ENCODE results near the gene IFNE. TPM values are rescaled to one million over a fixed set of nuclear protein-coding genes. Genes with fewer than 3 reads are reported as not detected.

The IFNE gene
- total and polyA plus RNA-seq, 9 of the 15 experiments (the other 6 are each of a cell fraction or from before 2014, with no cell fraction given) = not detected

DNA sequence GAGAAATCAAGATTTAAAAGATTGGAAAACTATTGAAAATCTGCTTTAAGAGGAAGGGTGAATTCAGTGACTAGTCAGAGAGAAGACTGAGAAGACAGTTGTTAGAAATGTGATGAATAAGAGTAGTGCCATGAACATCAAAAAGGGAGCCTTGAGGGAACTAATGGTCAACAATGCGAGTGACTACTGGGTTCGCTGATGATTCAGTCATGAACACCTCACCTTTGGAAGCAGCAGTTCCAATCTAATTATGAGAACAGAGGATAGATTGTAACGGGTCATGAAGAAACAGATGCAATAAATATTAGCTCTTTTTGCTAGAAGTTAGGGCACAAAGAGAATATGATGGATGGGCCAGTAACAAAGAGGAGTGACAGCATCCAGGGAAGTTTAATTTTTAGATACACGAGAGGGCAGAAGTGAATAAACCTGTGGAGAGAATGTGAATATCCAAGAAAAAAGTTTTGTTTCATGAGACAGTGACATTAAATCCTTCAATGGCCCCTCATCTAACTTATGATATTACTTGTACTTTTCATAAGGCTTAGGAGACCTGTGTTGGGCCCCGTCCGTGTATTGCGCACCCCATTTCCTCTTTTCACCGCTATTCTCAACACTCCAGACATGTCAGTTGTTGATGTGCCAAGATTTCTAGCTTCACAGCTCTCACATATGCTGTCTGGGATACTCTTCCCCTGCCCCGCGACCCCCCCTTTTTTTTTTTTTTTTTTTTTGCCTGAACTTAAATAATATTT, 23.5 kb upstream of the IFNE start:
- no peak for TF ChIP-seq CEBPB (tag; IDR thresholded peaks at IDR 0.05)
- Histone ChIP-seq H3K9me1 (ENCODE audit: control insufficient read depth, insufficient read depth, low read length) (no peaks in the 10 kb centered on the region), H3K27me3 (ENCODE audit: control insufficient read depth in 2 of 2, insufficient read depth in 2 of 2, low read length in 2 of 2) (no peaks in the 10 kb centered on the region), H2AFZ (ENCODE audit: low read depth, low read length) (no peak overlapping the region), H3K4me1 (replicated peaks in 1 of 2; ENCODE audit: control insufficient read depth in 2 of 2, insufficient read depth in 2 of 2, low read length in 2 of 2) (no peaks in the 10 kb centered on the region), H3K9me3 (replicated peaks; ENCODE audit: control insufficient read depth, insufficient read depth, low read depth, low read length) (no peaks in the 10 kb centered on the region), H3K36me3 (ENCODE audit: control insufficient read depth, insufficient read depth, low read length) (no peaks in the 10 kb centered on the region), H3K4me2 (ENCODE audit: insufficient read depth, low read length) (no peak overlapping the region), H3K79me2 (ENCODE audit: control insufficient read depth, insufficient read depth, low read length) (no peaks in the 10 kb centered on the region), H3K4me3 (no peak overlapping the region), H3K27ac (ENCODE audit: extremely low read depth, low read depth, low read length) (no peak overlapping the region), H4K20me1 (replicated peaks; ENCODE audit: control insufficient read depth, insufficient read depth, low read length) (no peaks in the 10 kb centered on the region), H3K9ac (ENCODE audit: insufficient read depth in 1 of 2, low read depth in 2 of 2, low read length in 2 of 2) (no peak overlapping the region)
- in situ Hi-C loops (cut with MboI) = no loop called here
- ChIA-PET POLR2A (no interaction called here), CTCF (ENCODE audit: low intra/inter-chr PET ratio) (no interaction called here)
- no TSS peak for BruUV-seq (replicated peaks)
- no peak for FAIRE-seq
- intact Hi-C loops (cut with micrococcal nuclease) = no loop called here
- no CpG with 5 or more reads among the region's 10 CpGs for WGBS (ENCODE audit: insufficient coverage, low coverage, missing lambda C conversion rate)
- no peak for DNase-seq (ENCODE audit: extremely low read depth in 1 of 4, low spot score in 3 of 4)
- no peak for ATAC-seq

DNA sequence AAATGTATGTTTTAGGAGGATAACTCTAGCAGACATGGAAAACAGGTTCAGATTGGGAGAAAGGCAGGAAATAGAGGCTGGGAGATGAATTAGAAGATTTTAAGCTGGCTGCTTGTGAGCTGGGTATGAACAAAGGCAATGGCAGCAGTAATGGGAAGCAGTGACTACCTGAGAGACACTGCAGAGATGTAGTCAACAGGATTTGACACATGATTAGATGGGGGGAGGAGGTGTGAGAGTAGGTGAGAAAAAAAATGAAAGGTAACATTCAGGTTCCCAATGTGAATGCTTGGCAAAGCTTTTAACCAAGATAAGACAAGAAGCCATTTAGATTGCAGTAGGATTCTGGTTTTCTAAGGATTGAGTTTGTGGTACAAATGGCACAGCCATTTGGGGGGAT, 22.8 kb upstream of the IFNE start:
- POLR2A ChIA-PET = no interaction called here
- H3K27ac ChIP-seq (ENCODE audit: extremely low read depth, low read depth, low read length) = no peak overlapping the region
- TF ChIP-seq RUNX1 (IDR thresholded peaks at IDR 0.05; ENCODE audit: low read depth) = no peak
- no peak for TF ChIP-seq HCFC1 (IDR thresholded peaks at IDR 0.05; ENCODE audit: low read depth, low read length)
- TF ChIP-seq, protein P1, sequence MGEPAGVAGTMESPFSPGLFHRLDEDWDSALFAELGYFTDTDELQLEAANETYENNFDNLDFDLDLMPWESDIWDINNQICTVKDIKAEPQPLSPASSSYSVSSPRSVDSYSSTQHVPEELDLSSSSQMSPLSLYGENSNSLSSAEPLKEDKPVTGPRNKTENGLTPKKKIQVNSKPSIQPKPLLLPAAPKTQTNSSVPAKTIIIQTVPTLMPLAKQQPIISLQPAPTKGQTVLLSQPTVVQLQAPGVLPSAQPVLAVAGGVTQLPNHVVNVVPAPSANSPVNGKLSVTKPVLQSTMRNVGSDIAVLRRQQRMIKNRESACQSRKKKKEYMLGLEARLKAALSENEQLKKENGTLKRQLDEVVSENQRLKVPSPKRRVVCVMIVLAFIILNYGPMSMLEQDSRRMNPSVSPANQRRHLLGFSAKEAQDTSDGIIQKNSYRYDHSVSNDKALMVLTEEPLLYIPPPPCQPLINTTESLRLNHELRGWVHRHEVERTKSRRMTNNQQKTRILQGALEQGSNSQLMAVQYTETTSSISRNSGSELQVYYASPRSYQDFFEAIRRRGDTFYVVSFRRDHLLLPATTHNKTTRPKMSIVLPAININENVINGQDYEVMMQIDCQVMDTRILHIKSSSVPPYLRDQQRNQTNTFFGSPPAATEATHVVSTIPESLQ (CRISPR knock-in tag; IDR thresholded peaks at IDR 0.05) = no peak
- TF ChIP-seq NR1H2 (CRISPR knock-in tag; IDR thresholded peaks at IDR 0.05) = no peak

More for the DNA sequence above, 22.8 kb upstream of the IFNE start:
- Histone ChIP-seq H3K9me1 (ENCODE audit: control insufficient read depth, insufficient read depth, low read length) (no peaks in the 10 kb centered on the region), H3K4me1 (replicated peaks in 1 of 2; ENCODE audit: control insufficient read depth in 2 of 2, insufficient read depth in 2 of 2, low read length in 2 of 2) (no peaks in the 10 kb centered on the region), H3K27me3 (ENCODE audit: control insufficient read depth in 2 of 2, insufficient read depth in 2 of 2, low read length in 2 of 2) (no peaks in the 10 kb centered on the region), H3K4me3 (no peak overlapping the region), H2AFZ (ENCODE audit: low read depth, low read length) (no peak overlapping the region), H3K9me3 (replicated peaks; ENCODE audit: control insufficient read depth, insufficient read depth, low read depth, low read length) (no peaks in the 10 kb centered on the region), H3K9ac (ENCODE audit: insufficient read depth in 1 of 2, low read depth in 2 of 2, low read length in 2 of 2) (no peak overlapping the region), H3K79me2 (ENCODE audit: control insufficient read depth, insufficient read depth, low read length) (no peaks in the 10 kb centered on the region), H4K20me1 (replicated peaks; ENCODE audit: control insufficient read depth, insufficient read depth, low read length) (no peaks in the 10 kb centered on the region), H3K4me2 (ENCODE audit: insufficient read depth, low read length) (no peak overlapping the region), H3K36me3 (ENCODE audit: control insufficient read depth, insufficient read depth, low read length) (no peaks in the 10 kb centered on the region)
- intact Hi-C loops (cut with micrococcal nuclease) = no loop called here
- FAIRE-seq = no peak
- CTCF ChIA-PET (ENCODE audit: low intra/inter-chr PET ratio) = no interaction called here
- no peak for DNase-seq (ENCODE audit: extremely low read depth in 1 of 4, low spot score in 3 of 4)
- no TSS peak for BruUV-seq (replicated peaks)
- in situ Hi-C loops (cut with MboI) = no loop called here
- no peak for ATAC-seq

Measured in K562 (cell line).